ENCODE measurements around the gene TBXA2R. TPM values are rescaled to one million over a fixed set of nuclear protein-coding genes. Genes with fewer than 3 reads are reported as not detected.
A peak's percentile ranks its signal among the peaks of the same experiment; 100 is the strongest.

TBXA2R gene
- total RNA-seq, 1 donor from 2014 or later, result not detected

- H3K36me3 Mint-ChIP-seq (ENCODE audit: unreplicated experiment), result peaks cover 6% of the 10 kb centered on the region
- no peak for DNase-seq
- peaks cover 10% of the 10 kb centered on the region for H3K9me3 Mint-ChIP-seq (ENCODE audit: unreplicated experiment)
- H3K27me3 Mint-ChIP-seq (ENCODE audit: unreplicated experiment), result peaks cover 3% of the 10 kb centered on the region
- no peak overlapping the region for H3K4me3 Mint-ChIP-seq (ENCODE audit: unreplicated experiment)
- H3K4me1 Mint-ChIP-seq (ENCODE audit: low read depth, unreplicated experiment), result peaks cover 2% of the 10 kb centered on the region
- TF ChIP-seq CTCF (IDR thresholded peaks at IDR 0.05; ENCODE audit: partially characterized antibody, unreplicated experiment), result no peak
- no peak overlapping the region for H3K27ac Mint-ChIP-seq (ENCODE audit: unreplicated experiment)
These were observed 37.1 kb upstream of the TBXA2R start for GRCh38 chr19:3643674-3644313.

GRCh38 chr19:3642987-3643673 lies 36.5 kb upstream of the TBXA2R start:
- no peak overlapping the region for H3K4me3 Mint-ChIP-seq (ENCODE audit: unreplicated experiment)
- H3K9me3 Mint-ChIP-seq (ENCODE audit: unreplicated experiment), result peaks cover 10% of the 10 kb centered on the region
- peaks cover 5% of the 10 kb centered on the region for H3K27me3 Mint-ChIP-seq (ENCODE audit: unreplicated experiment)
- H3K4me1 Mint-ChIP-seq (ENCODE audit: low read depth, unreplicated experiment), result peaks cover 2% of the 10 kb centered on the region
- no peak overlapping the region for H3K27ac Mint-ChIP-seq (ENCODE audit: unreplicated experiment)
- H3K36me3 Mint-ChIP-seq (ENCODE audit: unreplicated experiment), result peaks cover 6% of the 10 kb centered on the region
- no peak for TF ChIP-seq CTCF (IDR thresholded peaks at IDR 0.05; ENCODE audit: partially characterized antibody, unreplicated experiment)
- DNase-seq, result peak; percentile 50

GRCh38 chr19:3642296-3642695 lies 35.6 kb upstream of the TBXA2R start:
- Mint-ChIP-seq H3K4me1 (ENCODE audit: low read depth, unreplicated experiment) (peaks cover 2% of the 10 kb centered on the region), H3K27me3 (ENCODE audit: unreplicated experiment) (peaks cover 5% of the 10 kb centered on the region), H3K27ac (ENCODE audit: unreplicated experiment) (no peak overlapping the region), H3K4me3 (ENCODE audit: unreplicated experiment) (no peak overlapping the region), H3K9me3 (ENCODE audit: unreplicated experiment) (peaks cover 10% of the 10 kb centered on the region), H3K36me3 (ENCODE audit: unreplicated experiment) (peaks cover 6% of the 10 kb centered on the region)
- no peak for TF ChIP-seq CTCF (IDR thresholded peaks at IDR 0.05; ENCODE audit: partially characterized antibody, unreplicated experiment)
- DNase-seq, result no peak

- peaks cover 2% of the 10 kb centered on the region for H3K4me1 Mint-ChIP-seq (ENCODE audit: low read depth, unreplicated experiment)
- peaks cover 10% of the 10 kb centered on the region for H3K9me3 Mint-ChIP-seq (ENCODE audit: unreplicated experiment)
- no peak for TF ChIP-seq CTCF (IDR thresholded peaks at IDR 0.05; ENCODE audit: partially characterized antibody, unreplicated experiment)
- H3K4me3 Mint-ChIP-seq (ENCODE audit: unreplicated experiment), result no peak overlapping the region
- no peak for DNase-seq
- H3K27me3 Mint-ChIP-seq (ENCODE audit: unreplicated experiment), result peaks cover 5% of the 10 kb centered on the region
- peaks cover 6% of the 10 kb centered on the region for H3K36me3 Mint-ChIP-seq (ENCODE audit: unreplicated experiment)
- no peak overlapping the region for H3K27ac Mint-ChIP-seq (ENCODE audit: unreplicated experiment)
These were observed 35.0 kb upstream of the TBXA2R start for GRCh38 chr19:3641515-3642269.
